IMR-90 (cell line): Measurements from ENCODE around the gene NPS. TPM values are rescaled to one million over a fixed set of nuclear protein-coding genes. Genes with fewer than 3 reads are reported as not detected.

Source experiments
- ATAC-seq: fragments of 200-7000 bp; cut with Tn5 transposase; 2 replicates; pipeline ENCODE4 v1.9.1; 2020; ENCODE audit warnings: low read depth, mild to moderate bottlenecking, moderate library complexity
- BruUV-seq: library from RNA; stranded (reverse); fragments of 400-500 nt; replicated peaks from 2 replicates; lab custom pipeline; 2021; lab: Mats Ljungman, UMichigan
- CTCF ChIA-PET: fragments of 300-600 bp; formaldehyde crosslinking; extraction: SDS; loops from one replicate; lab custom pipeline; 2021; ENCODE audit warnings: antibody characterized with exemption; lab: Yijun Ruan, JAX
- POLR2A ChIA-PET: fragments of 300-600 bp; sonication (Branson Sonifier 250); formaldehyde crosslinking; loops from one replicate; lab custom pipeline; 2022; ENCODE audit warnings: antibody characterized with exemption; ENCODE audit not compliant: unreplicated experiment; lab: Charles Lee
- DNase-seq: peaks from one replicate; pipeline ENCODE4 v3.0.0; 2013
- H2AFZ ChIP-seq: replicated peaks from 2 replicates; pipeline ENCODE3; 2013; ENCODE audit warnings: low read length, mild to moderate bottlenecking; ENCODE audit not compliant: poor library complexity
- H2AK5ac ChIP-seq: 2 replicates; pipeline ENCODE4 v1.6.1; 2013; ENCODE audit warnings: low read depth, low read length, inconsistent platforms
- H2AK9ac ChIP-seq: replicated peaks from 2 replicates; pipeline ENCODE3; 2013; ENCODE audit warnings: mild to moderate bottlenecking, low read depth, low read length, moderate library complexity; ENCODE audit not compliant: poor library complexity
- H2BK120ac ChIP-seq: 2 replicates; pipeline ENCODE4 v1.6.1; 2013; ENCODE audit warnings: low read depth, low read length, inconsistent platforms
- H2BK15ac ChIP-seq: 3 replicates; pipeline ENCODE4 v1.6.1; 2013; ENCODE audit warnings: low read depth, low read length, inconsistent platforms
- H2BK20ac ChIP-seq: 2 replicates; pipeline ENCODE4 v1.6.1; 2013; ENCODE audit warnings: low read depth, mild to moderate bottlenecking, inconsistent platforms, low read length, moderate library complexity
- H2BK5ac ChIP-seq: 2 replicates; pipeline ENCODE4 v1.6.1; 2013; ENCODE audit warnings: mild to moderate bottlenecking, low read depth, low read length, inconsistent platforms; ENCODE audit not compliant: poor library complexity, severe bottlenecking
- H3K14ac ChIP-seq: replicated peaks from 2 replicates; pipeline ENCODE4 v1.6.1; 2013; ENCODE audit warnings: low read depth, low read length, inconsistent platforms
- H3K18ac ChIP-seq: 2 replicates; pipeline ENCODE4 v1.6.1; 2013; ENCODE audit warnings: low read depth, low read length, control low read depth
- H3K23ac ChIP-seq: 2 replicates; pipeline ENCODE4 v1.6.1; 2013; ENCODE audit warnings: low read depth, low read length, inconsistent platforms
- H3K27ac ChIP-seq: 2 replicates; pipeline ENCODE4 v1.5.1; 2013; ENCODE audit warnings: mild to moderate bottlenecking, control low read depth, low read length; ENCODE audit not compliant: insufficient read depth
- H3K27me3 ChIP-seq: 2 replicates; pipeline ENCODE4 v1.6.1; 2013; ENCODE audit warnings: low read length; ENCODE audit not compliant: control insufficient read depth, insufficient read depth
- H3K36me3 ChIP-seq: 2 replicates; pipeline ENCODE4 v1.6.1; 2013; ENCODE audit warnings: low read length, mixed read lengths; ENCODE audit not compliant: control insufficient read depth, insufficient read depth
- H3K4ac ChIP-seq: 2 replicates; pipeline ENCODE4 v1.6.1; 2013; ENCODE audit warnings: low read depth, low read length, inconsistent platforms
- H3K4me1 ChIP-seq: 2 replicates; pipeline ENCODE4 v1.6.1; 2013; ENCODE audit warnings: low read length, mixed read lengths; ENCODE audit not compliant: control insufficient read depth, insufficient read depth
- H3K4me2 ChIP-seq: 2 replicates; pipeline ENCODE4 v1.6.1; 2013; ENCODE audit warnings: low read depth, mild to moderate bottlenecking, control low read depth, low read length, moderate library complexity
- H3K4me3 ChIP-seq: 2 replicates; pipeline ENCODE4 v1.5.1; 2013; ENCODE audit warnings: low read depth, mild to moderate bottlenecking, control low read depth, low read length, moderate library complexity; ENCODE audit not compliant: insufficient read depth
- H3K56ac ChIP-seq: 2 replicates; pipeline ENCODE4 v1.6.1; 2013; ENCODE audit warnings: low read length, inconsistent platforms; ENCODE audit not compliant: insufficient read depth; ENCODE audit errors: extremely low read depth
- H3K79me1 ChIP-seq, 2 experiments: 2 replicates each; pipeline ENCODE4 v1.6.1; 2013; ENCODE audit warnings: low read length in 2 of 2, inconsistent platforms in 1 of 2, low read depth in 1 of 2
- H3K9ac ChIP-seq: 2 replicates; pipeline ENCODE4 v1.6.1; 2013; ENCODE audit warnings: low read depth, low read length, control low read depth
- H3K9me1 ChIP-seq: 2 replicates; pipeline ENCODE4 v1.6.1; 2013; ENCODE audit warnings: low read length, inconsistent platforms; ENCODE audit not compliant: insufficient read depth
- H3K9me3 ChIP-seq: 2 replicates; pipeline ENCODE4 v1.6.1; 2013; ENCODE audit warnings: low read length; ENCODE audit not compliant: control insufficient read depth, insufficient read depth
- H4K20me1 ChIP-seq: 2 replicates; pipeline ENCODE4 v1.6.1; 2013; ENCODE audit warnings: low read length, inconsistent platforms; ENCODE audit not compliant: insufficient read depth
- H4K5ac ChIP-seq: 2 replicates; pipeline ENCODE4 v1.6.1; 2013; ENCODE audit warnings: mild to moderate bottlenecking, low read depth, low read length, control low read depth
- H4K8ac ChIP-seq, 2 experiments: 2 replicates each; pipeline ENCODE4 v1.6.1; 2013; ENCODE audit warnings: low read depth in 2 of 2, low read length in 2 of 2, control low read depth in 1 of 2, inconsistent platforms in 1 of 2
- H4K91ac ChIP-seq: 2 replicates; pipeline ENCODE4 v1.6.1; 2013; ENCODE audit warnings: low read depth, low read length, inconsistent platforms; ENCODE audit not compliant: insufficient read depth
- BHLHE40 ChIP-seq: fragments of 150-350 bp; IDR thresholded peaks from 2 replicates; pipeline ENCODE4 v1.6.1; 2016; ENCODE audit warnings: mild to moderate bottlenecking, low read depth, low read length
- CHD1 ChIP-seq: IDR thresholded peaks from 2 replicates; pipeline ENCODE4 v1.6.1; 2012; ENCODE audit warnings: low read depth, low read length, improper control_type of control experiment
- CTCF ChIP-seq: conservative IDR thresholded peaks from 2 replicates; pipeline ENCODE4 v1.5.1; 2012; ENCODE audit warnings: mild to moderate bottlenecking, low read depth, low read length, improper control_type of control experiment
- ELK1 ChIP-seq: fragments of 150-350 bp; IDR thresholded peaks from 2 replicates; pipeline ENCODE4 v1.6.1; 2016; ENCODE audit warnings: low read depth, mild to moderate bottlenecking, low read length, moderate library complexity, borderline replicate concordance
- POLR2A ChIP-seq: IDR thresholded peaks from 2 replicates; pipeline ENCODE4 v1.6.1; 2012; ENCODE audit warnings: mild to moderate bottlenecking, low read depth, low read length
- RCOR1 ChIP-seq: IDR thresholded peaks from 2 replicates; pipeline ENCODE4 v1.6.1; 2012; ENCODE audit warnings: mild to moderate bottlenecking, low read length, improper control_type of control experiment; ENCODE audit not compliant: insufficient replicate concordance
- USF2 ChIP-seq: fragments of 150-350 bp; IDR thresholded peaks from 2 replicates; pipeline ENCODE4 v1.6.1; 2017; ENCODE audit warnings: mild to moderate bottlenecking, antibody characterized with exemption, low read length, low read depth
- WGBS, 2 experiments: methylation state at CpG; one replicate each; pipeline versions ENCODE4 v1.1.5 to v1.1.7; 2013; ENCODE audit warnings: missing lambda C conversion rate in 2 of 2; ENCODE audit not compliant: insufficient read length in 1 of 2; ENCODE audit errors: extremely low coverage in 2 of 2; 5-methylcytosine and 5-hydroxymethylcytosine counted together
- dilution Hi-C: fragments of 300-500 bp; cut with HindIII; formaldehyde crosslinking; loops from one replicate; pipeline ENCODE4 v1.14.3; 2018; ENCODE audit warnings: low sequenced_read_pairs; ENCODE audit not compliant: unreplicated experiment
- in situ Hi-C: fragments of 300-500 bp; cut with MboI; formaldehyde crosslinking; loops from 3 replicates; pipeline ENCODE4 v1.14.3; 2019; ENCODE audit warnings: low sequenced_read_pairs, inconsistent platforms, mixed read lengths
- intact Hi-C: fragments of 100-400 bp; cut with micrococcal nuclease; formaldehyde crosslinking; loops from 2 replicates; pipeline ENCODE4 v1.10.0; 2022
- polyA plus RNA-seq, 3 experiments: library from polyadenylated mRNA; depleted of rRNA; stranded (reverse); fragments of >200 nt; gene quantifications; 2 replicates each; pipeline ENCODE4 v1.2.3, GENCODE V29; 2012; ENCODE audit warnings: low replicate concordance in 1 of 3
- total RNA-seq: library from RNA; depleted of rRNA; stranded (reverse); fragments of >200 nt; gene quantifications from 2 replicates; pipeline ENCODE4 v1.2.3, GENCODE V29; 2012

NPS gene
- total and polyA plus RNA-seq, 2 of the 4 experiments (the other 2 are of a cell fraction): not detected

GRCh38 chr10:127563718-127564553 lies 14.8 kb downstream of the NPS start:
- Histone ChIP-seq H3K36me3 (no peaks in the 10 kb centered on the region), H3K18ac (no peak overlapping the region), H2BK120ac (no peak overlapping the region), H3K27ac (no peak overlapping the region), H3K9me1 (no peaks in the 10 kb centered on the region), H2BK20ac (no peak overlapping the region), H3K4me2 (no peak overlapping the region), H3K27me3 (no peaks in the 10 kb centered on the region), H2AK9ac (no peak overlapping the region), H3K23ac (no peak overlapping the region), H2AFZ (no peak overlapping the region), H4K5ac (no peak overlapping the region), H3K9ac (no peak overlapping the region), H3K9me3 (0 out of 2 replicates have a peak, but pooled peaks cover 3% of the 10 kb centered on the region), H3K4me1 (no peaks in the 10 kb centered on the region), H3K79me1 (no peaks in the 10 kb centered on the region), H3K4me3 (no peak overlapping the region), H4K8ac (no peak overlapping the region), H3K4ac (no peak overlapping the region), H2BK5ac (no peak overlapping the region), H4K20me1 (no peaks in the 10 kb centered on the region), H2BK15ac (no peak overlapping the region), H4K91ac (no peak overlapping the region), H3K56ac (no peak overlapping the region), H3K14ac (no peak overlapping the region), H2AK5ac (no peak overlapping the region)
- in situ Hi-C loops (no loop called here), dilution Hi-C loops (no loop called here), intact Hi-C loops (no loop called here)
- CTCF ChIA-PET: no interaction called here
- POLR2A ChIA-PET: interaction anchor here (0.6 kb wide), 1 partner anchor 34 kb away, joined by 3 read pairs; no protein-coding TSS in a partner anchor
- TF ChIP-seq POLR2A (no peak), USF2 (no peak), RCOR1 (no peak), CTCF (no peak), CHD1 (no peak), BHLHE40 (no peak), ELK1 (no peak)
- WGBS, 2 experiments: 17% methylated on average over 1 of the region's 10 CpGs; no CpG with 5 or more reads in 1 of the 2 experiments
- no peak for ATAC-seq
- DNase-seq: no peak
- no TSS peak for BruUV-seq
